Panc1 (cell line): ENCODE data around the gene CLPTM1L. TPM values are rescaled to one million over a fixed set of nuclear protein-coding genes. Genes with fewer than 3 reads are reported as not detected.

Experiments used
- ATAC-seq: fragments of 200-7000 bp; cut with Tn5 transposase; 2 replicates; pipeline ENCODE4 v1.9.1; 2020; ENCODE audit warnings: mild to moderate bottlenecking, moderate library complexity
- BruUV-seq: library from RNA; stranded (reverse); fragments of 400-500 nt; replicated peaks from 2 replicates; lab custom pipeline; 2021; lab: Mats Ljungman, UMichigan
- CTCF ChIA-PET: fragments of 300-600 bp; sonication (Branson Sonifier 250); formaldehyde crosslinking; loops from one replicate; lab custom pipeline; 2022; ENCODE audit warnings: antibody characterized with exemption; lab: Charles Lee
- POLR2A ChIA-PET: fragments of 300-600 bp; sonication (Branson Sonifier 250); formaldehyde crosslinking; loops from one replicate; lab custom pipeline; 2022; ENCODE audit warnings: antibody characterized with exemption; lab: Charles Lee
- DNase-seq: peaks from one replicate; pipeline ENCODE4 v3.0.0-alpha.2; 2010; ENCODE audit warnings: low read depth, low spot score
- H3K27ac ChIP-seq: 2 replicates; pipeline ENCODE4 v1.5.1; 2011; ENCODE audit warnings: mild to moderate bottlenecking, low read length, inconsistent platforms
- H3K27me3 ChIP-seq: fragments of 200-500 bp; sonication (Bioruptor generic); 2 replicates; pipeline ENCODE4 v1.6.0; 2014; ENCODE audit warnings: low read length, inconsistent platforms; ENCODE audit not compliant: control insufficient read depth, insufficient read depth
- H3K36me3 ChIP-seq: fragments of 200-500 bp; sonication (Bioruptor generic); 2 replicates; pipeline ENCODE4 v1.5.1; 2014; ENCODE audit warnings: inconsistent platforms, mild to moderate bottlenecking, low read length, moderate library complexity; ENCODE audit not compliant: control insufficient read depth, insufficient read depth
- H3K4me1 ChIP-seq: 2 replicates; pipeline ENCODE4 v1.5.1; 2011; ENCODE audit warnings: inconsistent platforms, mild to moderate bottlenecking, low read length, moderate library complexity; ENCODE audit not compliant: control insufficient read depth, insufficient read depth
- H3K4me3 ChIP-seq, 2 experiments: 2 replicates each; pipeline ENCODE4 v1.5.1; 2011 to 2012; ENCODE audit warnings: low read depth in 2 of 2, low read length in 2 of 2, mild to moderate bottlenecking in 2 of 2, inconsistent platforms in 1 of 2, moderate library complexity in 1 of 2
- H3K9me3 ChIP-seq: fragments of 200-500 bp; sonication (Bioruptor generic); 2 replicates; pipeline ENCODE4 v1.5.1; 2014; ENCODE audit warnings: low read depth, mild to moderate bottlenecking, inconsistent platforms, low read length, moderate library complexity; ENCODE audit not compliant: control insufficient read depth, insufficient read depth
- POLR2AphosphoS5 ChIP-seq: IDR thresholded peaks from 2 replicates; pipeline ENCODE4 v1.6.1; 2012; ENCODE audit warnings: mild to moderate bottlenecking, low read depth, low read length, moderate library complexity
- SIN3A ChIP-seq: IDR thresholded peaks from 2 replicates; pipeline ENCODE4 v1.6.1; 2012; ENCODE audit warnings: low read depth, mild to moderate bottlenecking, low read length, moderate library complexity, borderline replicate concordance; ENCODE audit not compliant: insufficient read depth
- TCF7L2 ChIP-seq: IDR thresholded peaks from 2 replicates; pipeline ENCODE4 v1.6.1; 2011; ENCODE audit warnings: mild to moderate bottlenecking, low read depth, low read length, inconsistent platforms
- in situ Hi-C: cut with HindIII; loops from 2 replicates; pipeline ENCODE4 v1.10.0; 2016; ENCODE audit warnings: low sequenced_read_pairs, low pct_unique_long_range_greater_than_20kb
- intact Hi-C: fragments of 100-400 bp; cut with micrococcal nuclease; formaldehyde crosslinking; loops from one replicate; pipeline ENCODE4 v1.10.0; 2022; ENCODE audit not compliant: unreplicated experiment
- total RNA-seq: library from RNA; stranded (reverse); gene quantifications from one replicate; pipeline ENCODE4 v1.2.1, GENCODE V29; 2021; ENCODE audit not compliant: unreplicated experiment
- TF ChIP-seq, protein P1 (sequence below), 2 experiments: IDR thresholded peaks; 2 replicates each; pipeline ENCODE4 v1.6.1; 2011 to 2012; ENCODE audit warnings: low read depth in 2 of 2, control low read depth in 1 of 2, low read length in 1 of 2, mild to moderate bottlenecking in 1 of 2, moderate library complexity in 1 of 2; ENCODE audit not compliant: insufficient read depth in 1 of 2
- TF ChIP-seq, protein P2 (sequence below): fragments of 450-650 bp; IDR thresholded peaks from 2 replicates; pipeline ENCODE4 v1.5.1; 2017; ENCODE audit warnings: mild to moderate bottlenecking

The CLPTM1L gene
- total RNA-seq, 1 experiment from 2014 or later: 188 TPM

DNA sequence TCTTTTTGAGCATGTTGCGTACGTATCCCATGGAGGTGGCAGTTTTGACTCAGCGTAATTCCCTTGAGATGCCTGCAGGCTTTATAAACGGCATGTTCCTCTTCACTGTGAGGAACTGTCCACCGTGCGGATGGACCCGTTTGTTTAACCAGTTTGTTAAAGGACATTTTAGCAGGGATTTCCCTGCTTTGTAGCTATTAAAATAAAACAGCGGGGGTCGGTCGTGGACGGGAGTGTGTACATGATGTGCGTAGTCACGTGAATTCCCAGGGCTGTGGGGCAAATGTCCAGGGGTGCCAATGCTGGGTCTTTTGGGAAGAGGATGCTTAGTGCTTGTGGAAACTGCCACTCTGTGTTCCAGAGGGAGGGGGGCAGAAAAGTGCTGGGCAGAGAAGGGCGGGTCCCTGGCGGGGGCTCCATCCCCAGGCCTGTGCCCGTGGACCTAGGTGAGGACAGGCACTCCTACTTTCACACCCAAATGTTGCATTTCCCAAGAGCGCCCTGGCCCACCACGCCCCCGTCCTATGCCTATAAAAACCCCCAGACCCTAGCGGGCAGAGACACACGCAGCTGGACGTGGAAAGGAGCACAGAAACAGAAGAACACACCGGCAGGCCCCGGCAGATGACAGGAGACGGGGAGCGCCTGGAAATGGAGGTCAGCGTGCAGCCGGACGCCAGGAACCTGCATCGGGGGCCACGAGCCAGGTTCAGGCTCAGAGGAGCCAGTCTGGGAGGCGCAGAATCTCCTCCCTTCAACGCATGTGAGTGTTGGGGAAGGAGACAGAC lies 46.0 kb downstream of the CLPTM1L start:
- Histone ChIP-seq H3K4me1 (no peaks in the 10 kb centered on the region; the same call in 1 of the 2 replicates), H3K36me3 (no peaks in the 10 kb centered on the region), H3K9me3 (no peaks in the 10 kb centered on the region), H3K27ac (no peak overlapping the region), H3K27me3 (no peaks in the 10 kb centered on the region), H3K4me3 (no peak overlapping the region)
- ChIA-PET POLR2A (no interaction called here), CTCF (no interaction called here)
- in situ Hi-C loops (no loop called here), intact Hi-C loops (no loop called here)
- no peak for DNase-seq
- TF ChIP-seq, protein P1, sequence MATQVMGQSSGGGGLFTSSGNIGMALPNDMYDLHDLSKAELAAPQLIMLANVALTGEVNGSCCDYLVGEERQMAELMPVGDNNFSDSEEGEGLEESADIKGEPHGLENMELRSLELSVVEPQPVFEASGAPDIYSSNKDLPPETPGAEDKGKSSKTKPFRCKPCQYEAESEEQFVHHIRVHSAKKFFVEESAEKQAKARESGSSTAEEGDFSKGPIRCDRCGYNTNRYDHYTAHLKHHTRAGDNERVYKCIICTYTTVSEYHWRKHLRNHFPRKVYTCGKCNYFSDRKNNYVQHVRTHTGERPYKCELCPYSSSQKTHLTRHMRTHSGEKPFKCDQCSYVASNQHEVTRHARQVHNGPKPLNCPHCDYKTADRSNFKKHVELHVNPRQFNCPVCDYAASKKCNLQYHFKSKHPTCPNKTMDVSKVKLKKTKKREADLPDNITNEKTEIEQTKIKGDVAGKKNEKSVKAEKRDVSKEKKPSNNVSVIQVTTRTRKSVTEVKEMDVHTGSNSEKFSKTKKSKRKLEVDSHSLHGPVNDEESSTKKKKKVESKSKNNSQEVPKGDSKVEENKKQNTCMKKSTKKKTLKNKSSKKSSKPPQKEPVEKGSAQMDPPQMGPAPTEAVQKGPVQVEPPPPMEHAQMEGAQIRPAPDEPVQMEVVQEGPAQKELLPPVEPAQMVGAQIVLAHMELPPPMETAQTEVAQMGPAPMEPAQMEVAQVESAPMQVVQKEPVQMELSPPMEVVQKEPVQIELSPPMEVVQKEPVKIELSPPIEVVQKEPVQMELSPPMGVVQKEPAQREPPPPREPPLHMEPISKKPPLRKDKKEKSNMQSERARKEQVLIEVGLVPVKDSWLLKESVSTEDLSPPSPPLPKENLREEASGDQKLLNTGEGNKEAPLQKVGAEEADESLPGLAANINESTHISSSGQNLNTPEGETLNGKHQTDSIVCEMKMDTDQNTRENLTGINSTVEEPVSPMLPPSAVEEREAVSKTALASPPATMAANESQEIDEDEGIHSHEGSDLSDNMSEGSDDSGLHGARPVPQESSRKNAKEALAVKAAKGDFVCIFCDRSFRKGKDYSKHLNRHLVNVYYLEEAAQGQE (IDR thresholded peaks at IDR 0.05; ENCODE audit: insufficient read depth in 1 of 2, low read depth in 2 of 2, low read length in 1 of 2): no peak
- no TSS peak for BruUV-seq
- ATAC-seq: no peak

DNA sequence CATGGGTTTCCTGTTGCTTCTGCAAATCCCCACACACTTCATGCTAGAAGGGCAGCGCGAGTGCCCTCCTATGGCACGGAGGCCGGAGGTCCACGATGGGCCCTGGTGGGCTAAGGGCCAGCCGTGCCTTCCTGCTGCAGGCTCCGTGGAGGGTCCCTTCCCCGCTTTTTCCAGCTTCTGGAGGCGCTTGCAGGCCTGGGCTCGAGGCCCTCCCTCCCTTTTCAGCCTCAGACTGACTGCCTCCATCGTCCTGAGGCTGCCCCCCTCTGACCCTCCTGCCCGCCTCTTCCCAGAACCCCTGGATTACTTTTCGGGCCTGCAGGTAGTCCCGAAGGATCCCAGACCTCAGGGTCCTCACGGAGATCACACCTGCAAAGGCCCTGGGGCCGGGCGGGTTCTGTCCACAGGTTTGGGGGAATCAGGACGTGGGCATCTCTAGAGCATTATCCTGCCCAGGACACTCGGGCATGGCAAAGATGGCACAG lies 46.8 kb downstream of the CLPTM1L start:
- no TSS peak for BruUV-seq
- Histone ChIP-seq H3K36me3 (no peaks in the 10 kb centered on the region), H3K4me1 (no peaks in the 10 kb centered on the region; the same call in 1 of the 2 replicates), H3K27me3 (no peaks in the 10 kb centered on the region), H3K9me3 (no peaks in the 10 kb centered on the region), H3K27ac (no peak overlapping the region), H3K4me3 (no peak overlapping the region)
- CTCF ChIA-PET: no interaction called here
- DNase-seq: no peak
- TF ChIP-seq, protein P1 (IDR thresholded peaks at IDR 0.05; ENCODE audit: insufficient read depth in 1 of 2, low read depth in 2 of 2, low read length in 1 of 2): no peak
- TF ChIP-seq POLR2AphosphoS5: no peak
- TF ChIP-seq, protein P2, sequence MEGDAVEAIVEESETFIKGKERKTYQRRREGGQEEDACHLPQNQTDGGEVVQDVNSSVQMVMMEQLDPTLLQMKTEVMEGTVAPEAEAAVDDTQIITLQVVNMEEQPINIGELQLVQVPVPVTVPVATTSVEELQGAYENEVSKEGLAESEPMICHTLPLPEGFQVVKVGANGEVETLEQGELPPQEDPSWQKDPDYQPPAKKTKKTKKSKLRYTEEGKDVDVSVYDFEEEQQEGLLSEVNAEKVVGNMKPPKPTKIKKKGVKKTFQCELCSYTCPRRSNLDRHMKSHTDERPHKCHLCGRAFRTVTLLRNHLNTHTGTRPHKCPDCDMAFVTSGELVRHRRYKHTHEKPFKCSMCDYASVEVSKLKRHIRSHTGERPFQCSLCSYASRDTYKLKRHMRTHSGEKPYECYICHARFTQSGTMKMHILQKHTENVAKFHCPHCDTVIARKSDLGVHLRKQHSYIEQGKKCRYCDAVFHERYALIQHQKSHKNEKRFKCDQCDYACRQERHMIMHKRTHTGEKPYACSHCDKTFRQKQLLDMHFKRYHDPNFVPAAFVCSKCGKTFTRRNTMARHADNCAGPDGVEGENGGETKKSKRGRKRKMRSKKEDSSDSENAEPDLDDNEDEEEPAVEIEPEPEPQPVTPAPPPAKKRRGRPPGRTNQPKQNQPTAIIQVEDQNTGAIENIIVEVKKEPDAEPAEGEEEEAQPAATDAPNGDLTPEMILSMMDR: no peak
- no peak for TF ChIP-seq SIN3A
- no peak for TF ChIP-seq TCF7L2
- in situ Hi-C loops (no loop called here), intact Hi-C loops (no loop called here)
- POLR2A ChIA-PET: no interaction called here
- ATAC-seq: no peak
